Chondrocyte (in vitro differentiated cells): ENCODE results near the gene PDLIM7. TPM values are rescaled to one million over a fixed set of nuclear protein-coding genes. Genes with fewer than 3 reads are reported as not detected.

Source experiments
- DNase-seq: peaks from one replicate; pipeline ENCODE4 v3.0.0; 2021; ENCODE audit warnings: mixed read lengths, low spot score
- H3K27ac Mint-ChIP-seq: one replicate; pipeline ENCODE4 v1.8.0; 2021; ENCODE audit warnings: mild to moderate bottlenecking, moderate library complexity, mixed read lengths; ENCODE audit not compliant: unreplicated experiment
- H3K27me3 Mint-ChIP-seq: 2 replicates; pipeline ENCODE4 v1.8.0; 2021; ENCODE audit warnings: low read depth, mixed read lengths
- H3K36me3 Mint-ChIP-seq: 2 replicates; pipeline ENCODE4 v1.8.0; 2021; ENCODE audit warnings: low read depth, mixed read lengths
- H3K4me1 Mint-ChIP-seq: 2 replicates; pipeline ENCODE4 v1.8.0; 2021; ENCODE audit warnings: low read depth, mild to moderate bottlenecking, mixed read lengths
- H3K4me3 Mint-ChIP-seq: one replicate; pipeline ENCODE4 v1.8.0; 2021; ENCODE audit warnings: mild to moderate bottlenecking, moderate library complexity, mixed read lengths; ENCODE audit not compliant: unreplicated experiment
- H3K9me3 Mint-ChIP-seq: 2 replicates; pipeline ENCODE4 v1.8.0; 2021; ENCODE audit warnings: low read depth, mixed read lengths
- CTCF ChIP-seq: fragments of 200-600 bp; sonication (generic); IDR thresholded peaks from 2 replicates; pipeline ENCODE4 v1.5.0; 2021; ENCODE audit warnings: antibody characterized with exemption, mild to moderate bottlenecking, moderate library complexity
- total RNA-seq: library from RNA; stranded (reverse); gene quantifications from 3 replicates; pipeline ENCODE4 v1.2.1, GENCODE V29; 2021

PDLIM7 gene
- total RNA-seq, 1 donor from 2014 or later = 633 TPM

DNA sequence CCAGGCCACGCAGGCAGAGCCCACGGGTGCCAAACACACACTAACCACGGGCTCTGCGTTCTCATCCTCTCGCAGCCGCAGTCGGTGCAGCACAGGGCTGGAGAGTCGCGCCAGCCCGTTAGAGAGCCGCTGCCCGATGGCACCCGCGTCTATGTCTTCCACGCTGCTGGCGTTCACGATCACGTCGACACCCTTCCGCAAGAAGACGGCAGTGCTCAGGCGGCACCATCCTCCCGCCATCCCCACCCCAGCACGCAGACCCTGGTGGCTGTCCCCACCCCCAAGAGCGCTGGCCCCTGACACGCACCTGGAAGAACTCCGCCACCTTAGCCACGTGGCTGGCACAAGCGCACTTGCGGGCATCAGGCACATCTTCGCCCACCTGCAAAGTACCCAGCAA lies 30.0 kb downstream of the PDLIM7 start:
- no peak overlapping the region for H3K27ac Mint-ChIP-seq
- peaks cover 42% of the 10 kb centered on the region for H3K4me1 Mint-ChIP-seq
- H3K9me3 Mint-ChIP-seq = peaks cover 5% of the 10 kb centered on the region
- no peaks in the 10 kb centered on the region for H3K27me3 Mint-ChIP-seq
- no peak for TF ChIP-seq CTCF
- peaks cover 37% of the 10 kb centered on the region for H3K36me3 Mint-ChIP-seq
- H3K4me3 Mint-ChIP-seq = no peak overlapping the region
- no peak for DNase-seq

DNA sequence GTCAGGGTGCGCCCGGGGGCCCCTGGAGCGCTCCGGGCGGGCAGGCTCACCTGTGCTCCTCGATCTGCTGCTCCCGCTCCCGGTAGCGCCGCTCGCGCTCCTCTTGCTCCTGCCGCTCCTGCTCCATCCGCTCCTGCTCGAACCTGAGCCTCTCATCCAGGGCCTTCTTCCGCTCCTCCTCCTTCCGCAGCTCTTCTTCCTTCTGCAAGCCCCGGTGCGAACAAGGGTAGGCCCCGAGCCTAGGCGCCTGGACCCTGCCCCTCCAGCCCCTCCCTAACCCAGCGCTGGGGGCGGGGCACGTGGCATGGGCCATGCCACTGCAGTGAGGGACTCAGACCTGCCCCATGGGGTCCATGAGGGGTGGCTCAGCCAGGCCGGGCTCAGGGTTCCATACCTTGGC lies 30.5 kb downstream of the PDLIM7 start:
- H3K27ac Mint-ChIP-seq = peak overlapping the region; percentile 45

DNA sequence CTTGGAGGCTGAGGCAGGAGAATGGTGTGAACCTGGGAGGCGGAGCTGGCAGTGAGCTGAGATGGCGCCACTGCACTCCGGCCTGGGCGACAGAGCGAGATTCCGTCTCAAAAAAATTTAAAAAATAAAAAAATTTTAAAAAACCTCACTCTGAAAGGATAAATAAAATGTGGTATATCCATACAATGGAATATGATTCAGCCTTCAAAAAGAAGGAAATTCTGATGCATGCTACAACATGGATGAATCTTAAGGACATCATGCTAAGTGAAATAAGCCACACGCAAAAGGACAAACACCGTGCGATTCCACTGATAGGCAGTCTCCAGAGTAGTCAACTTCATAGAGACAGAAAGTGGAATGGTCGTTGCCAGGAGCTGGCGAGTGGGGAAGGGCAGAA lies 32.4 kb downstream of the PDLIM7 start:
- Mint-ChIP-seq H3K9me3 (peaks cover 5% of the 10 kb centered on the region), H3K27me3 (no peaks in the 10 kb centered on the region), H3K4me1 (peaks cover 19% of the 10 kb centered on the region), H3K4me3 (no peak overlapping the region), H3K27ac (no peak overlapping the region), H3K36me3 (peaks cover 38% of the 10 kb centered on the region)
- no peak for DNase-seq
- no peak for TF ChIP-seq CTCF

More for the DNA sequence above, 30.5 kb downstream of the PDLIM7 start:
- Mint-ChIP-seq H3K9me3 (peaks cover 5% of the 10 kb centered on the region), H3K36me3 (peaks cover 37% of the 10 kb centered on the region), H3K4me3 (no peak overlapping the region), H3K4me1 (peaks cover 37% of the 10 kb centered on the region), H3K27me3 (no peaks in the 10 kb centered on the region)
- no peak for DNase-seq
- no peak for TF ChIP-seq CTCF

GRCh38 chr5:177462021-177462670 lies 35.3 kb downstream of the PDLIM7 start:
- Mint-ChIP-seq H3K27me3 (no peaks in the 10 kb centered on the region), H3K27ac (no peak overlapping the region), H3K9me3 (peaks cover 5% of the 10 kb centered on the region), H3K36me3 (peaks cover 32% of the 10 kb centered on the region), H3K4me1 (peaks cover 4% of the 10 kb centered on the region), H3K4me3 (no peak overlapping the region)
- DNase-seq = no peak
- no peak for TF ChIP-seq CTCF

DNA sequence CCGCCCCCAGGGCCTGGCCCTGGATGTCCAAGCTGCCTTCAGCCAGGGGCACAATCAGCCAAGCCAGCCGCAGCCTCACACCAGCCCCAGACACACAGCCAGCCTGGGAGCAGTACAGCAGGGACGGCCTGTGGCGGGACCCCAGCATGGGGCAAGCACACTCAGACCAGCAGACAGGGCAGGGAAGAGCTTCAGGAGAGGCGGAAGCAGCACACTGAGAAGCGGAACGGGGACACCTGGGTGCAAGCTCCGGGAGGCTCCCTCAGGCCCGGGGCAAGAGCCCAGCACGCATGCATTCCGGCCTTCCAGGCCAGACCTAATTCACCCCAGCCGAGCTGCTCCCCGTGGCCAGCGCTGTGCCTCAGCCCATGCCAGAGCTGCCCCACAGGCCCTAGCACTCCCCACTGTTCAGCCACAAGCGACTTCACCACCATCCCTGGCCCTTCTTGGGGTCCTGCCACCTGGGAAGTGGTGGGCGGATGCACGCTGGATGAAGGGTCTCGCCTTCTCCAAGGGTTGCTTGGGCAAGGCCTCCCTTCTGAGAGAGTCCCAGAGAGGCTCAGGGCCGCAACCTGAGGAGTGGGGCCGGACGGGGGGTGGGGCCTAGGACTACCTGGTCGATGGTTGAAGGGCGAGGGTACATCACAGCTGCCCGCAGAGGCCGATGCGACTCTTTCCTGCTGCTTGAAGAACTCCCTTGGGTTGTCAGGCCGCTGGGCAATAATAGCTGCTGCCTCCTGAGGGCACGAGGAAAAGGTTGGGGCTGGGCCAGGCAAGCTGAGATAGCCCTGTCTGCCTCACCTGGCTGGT lies 37.4 kb downstream of the PDLIM7 start:
- H3K27me3 Mint-ChIP-seq = no peaks in the 10 kb centered on the region
- DNase-seq = no peak
- no peaks in the 10 kb centered on the region for H3K9me3 Mint-ChIP-seq
- TF ChIP-seq CTCF = no peak
- H3K36me3 Mint-ChIP-seq = peaks cover 19% of the 10 kb centered on the region
- H3K4me3 Mint-ChIP-seq = no peak overlapping the region
- peak overlapping the region; percentile 54 for H3K27ac Mint-ChIP-seq
- peaks cover 13% of the 10 kb centered on the region for H3K4me1 Mint-ChIP-seq
